UCSD-AML1 (cell line): ENCODE results near the gene ADAMTS2.

Experiments used
- DNase-seq: peaks from one replicate; lab custom pipeline; 2025; ENCODE audit not compliant: unreplicated experiment; lab: John Stamatoyannopoulos, UW

Gene ADAMTS2

DNA sequence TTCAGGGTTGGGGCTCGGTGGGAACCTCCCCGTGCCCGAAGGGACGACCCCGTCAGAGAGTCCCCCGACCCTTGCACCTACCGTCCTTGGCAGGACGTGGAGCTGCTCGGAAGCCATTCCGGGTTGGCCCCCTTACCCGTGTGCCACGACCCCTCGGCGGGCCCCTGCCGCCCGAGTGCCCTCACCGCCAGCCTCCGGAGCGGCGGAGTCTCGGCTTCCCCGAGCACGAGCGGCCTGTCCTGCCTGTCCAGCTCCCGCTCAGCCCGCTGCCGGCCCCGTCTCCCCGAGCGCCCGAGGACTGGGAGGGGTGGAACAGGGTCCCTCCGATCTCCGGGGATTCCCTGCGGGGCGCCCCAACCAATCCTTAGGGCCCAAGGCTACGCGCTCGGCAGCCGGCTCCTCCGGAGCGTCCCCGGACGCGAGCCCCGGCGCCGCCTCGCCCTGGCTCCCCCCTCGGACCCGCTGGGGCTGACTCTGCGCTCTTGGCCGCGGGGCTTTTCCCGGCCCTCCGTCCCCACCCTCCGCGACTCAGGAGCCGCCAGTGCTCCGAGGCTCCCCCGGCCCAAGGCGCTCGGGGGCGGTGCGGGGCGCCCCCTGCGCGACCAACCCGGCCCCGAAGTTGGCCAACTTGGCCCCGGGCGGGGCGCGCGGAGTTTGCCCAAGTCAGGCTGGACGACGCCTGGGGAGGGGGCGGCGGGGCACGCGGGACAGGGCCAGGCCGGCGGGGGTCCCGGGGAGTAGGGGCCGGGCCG, 654 bp downstream of the ADAMTS2 start:
- no peak for DNase-seq

DNA sequence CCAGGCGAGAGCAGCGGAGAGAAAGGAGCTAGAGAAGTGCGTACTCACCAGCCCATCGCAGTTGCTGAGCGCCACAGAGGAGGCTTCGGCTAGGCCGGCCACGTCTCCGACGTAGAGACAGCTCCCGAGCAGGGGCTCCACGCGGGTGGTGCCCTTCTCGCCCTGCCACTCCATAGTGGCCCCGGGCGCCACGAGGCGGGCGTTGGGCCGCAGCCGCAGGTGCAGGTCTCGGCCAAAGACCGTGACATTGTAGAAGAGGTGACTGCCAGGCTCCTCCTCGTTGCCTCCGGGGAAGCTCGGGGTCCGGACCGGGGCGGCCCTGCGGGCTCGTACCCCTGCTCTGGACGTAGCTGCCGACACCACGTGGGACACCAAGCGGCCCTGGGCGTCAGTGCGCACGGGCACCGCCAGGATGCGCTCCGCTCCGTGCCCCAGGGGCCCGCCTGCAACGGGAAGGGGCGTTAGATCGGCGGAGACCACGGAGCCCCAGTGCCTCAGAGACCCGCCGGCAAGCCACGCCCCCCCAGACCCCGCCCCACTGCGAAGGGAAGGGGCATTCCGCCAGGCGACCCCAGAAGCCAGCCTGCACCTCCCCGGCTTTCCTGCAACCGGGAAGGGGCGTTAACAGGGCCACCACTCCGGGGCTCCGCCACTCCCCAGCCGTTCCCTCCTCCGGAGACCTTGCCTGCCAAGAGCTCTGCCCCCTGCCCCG, 1.4 kb downstream of the ADAMTS2 start:
- DNase-seq = no peak

DNA sequence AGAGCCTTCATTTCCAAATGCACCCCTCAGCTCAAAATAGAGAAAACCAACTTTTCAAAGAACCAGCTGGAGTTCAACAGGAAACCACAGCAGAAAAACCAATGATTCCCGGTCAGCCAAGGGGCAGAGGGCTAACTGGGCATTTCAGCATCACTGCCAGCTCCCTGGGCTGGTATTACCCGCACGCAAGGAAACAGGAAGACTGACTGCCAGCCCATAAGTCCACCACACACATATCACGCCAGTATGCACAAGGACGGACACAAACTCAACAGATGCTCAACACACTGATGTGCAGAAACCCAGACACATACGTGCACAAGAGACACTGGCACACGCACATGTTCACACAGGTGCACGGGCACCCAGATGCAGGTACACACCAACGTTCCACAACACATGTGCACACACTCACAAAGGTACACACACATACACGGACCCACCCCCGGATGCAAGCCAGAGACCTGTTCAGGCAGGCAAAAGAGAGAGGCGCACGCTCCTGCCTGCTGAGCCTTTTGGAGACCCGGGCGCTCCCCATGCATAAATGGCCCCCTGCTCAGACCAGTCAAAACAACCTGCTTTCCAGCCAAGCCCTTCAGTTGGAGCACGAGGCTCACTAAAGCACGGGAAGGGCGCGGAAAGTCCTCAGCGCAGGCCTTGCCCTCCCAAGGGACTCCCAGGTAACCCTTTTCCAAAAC, 2.1 kb downstream of the ADAMTS2 start:
- DNase-seq = no peak

DNA sequence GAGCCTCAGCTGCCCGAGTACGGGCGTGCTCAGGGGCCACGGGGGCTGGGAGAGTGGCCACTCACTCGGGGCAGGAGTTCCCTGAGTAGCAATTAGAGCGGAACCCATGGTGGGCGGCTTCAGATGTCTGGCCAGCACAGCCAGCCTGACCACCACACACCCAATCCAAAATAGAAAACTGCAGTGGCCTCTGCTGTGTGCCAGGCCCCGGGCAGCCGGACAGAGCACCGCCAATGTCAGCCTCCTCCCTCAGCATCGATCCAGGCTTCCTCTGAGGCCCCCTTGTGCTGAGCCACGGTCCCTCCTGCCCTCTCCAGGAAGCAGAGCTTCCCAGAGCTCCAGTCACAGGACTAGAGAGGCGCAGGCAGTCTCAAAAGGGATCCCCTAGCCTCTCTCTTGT, 2.7 kb downstream of the ADAMTS2 start:
- DNase-seq = no peak

- DNase-seq = no peak
These were observed 4.8 kb downstream of the ADAMTS2 start for GRCh38 chr5:179340465-179340864.

DNA sequence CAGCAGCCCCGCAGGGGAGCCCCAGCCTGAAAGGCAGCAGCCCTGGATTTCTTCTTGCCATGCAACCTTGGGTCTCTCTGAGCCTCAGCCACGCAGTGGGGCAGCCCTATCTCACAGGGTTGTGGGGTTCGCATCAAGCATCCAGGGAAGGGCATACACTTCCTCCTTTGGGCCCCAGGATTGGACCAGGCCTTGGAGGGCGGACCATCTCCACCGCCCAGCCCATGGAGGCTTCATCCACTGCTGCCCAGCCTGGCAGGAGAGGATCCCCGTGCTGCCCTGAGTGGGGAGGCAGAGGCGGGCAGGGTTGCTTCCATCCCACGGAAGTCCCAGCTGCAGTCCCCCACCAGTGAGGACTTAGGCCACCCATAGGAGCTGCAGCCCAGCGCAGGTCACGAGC, 5.3 kb downstream of the ADAMTS2 start:
- no peak for DNase-seq

DNA sequence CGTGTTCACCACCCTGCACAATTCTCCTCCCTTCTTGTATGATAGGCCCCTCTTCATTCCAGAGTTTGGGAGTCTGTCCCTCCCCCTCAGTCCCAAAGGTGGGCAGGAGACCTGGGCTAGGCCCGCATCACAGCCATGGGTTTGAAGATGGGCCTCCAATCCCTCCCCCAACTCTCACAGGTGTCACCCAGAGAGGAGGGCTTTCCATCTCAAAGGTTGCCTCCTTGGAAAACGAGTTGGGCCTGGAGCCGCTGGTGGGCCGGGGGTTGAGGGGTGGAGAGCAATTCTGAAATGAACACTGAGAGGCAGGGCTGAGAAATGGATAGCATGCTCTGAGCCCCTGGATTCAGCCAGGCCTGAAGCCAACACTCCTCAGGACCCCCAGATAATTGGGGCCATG, 6.2 kb downstream of the ADAMTS2 start:
- DNase-seq = no peak

DNA sequence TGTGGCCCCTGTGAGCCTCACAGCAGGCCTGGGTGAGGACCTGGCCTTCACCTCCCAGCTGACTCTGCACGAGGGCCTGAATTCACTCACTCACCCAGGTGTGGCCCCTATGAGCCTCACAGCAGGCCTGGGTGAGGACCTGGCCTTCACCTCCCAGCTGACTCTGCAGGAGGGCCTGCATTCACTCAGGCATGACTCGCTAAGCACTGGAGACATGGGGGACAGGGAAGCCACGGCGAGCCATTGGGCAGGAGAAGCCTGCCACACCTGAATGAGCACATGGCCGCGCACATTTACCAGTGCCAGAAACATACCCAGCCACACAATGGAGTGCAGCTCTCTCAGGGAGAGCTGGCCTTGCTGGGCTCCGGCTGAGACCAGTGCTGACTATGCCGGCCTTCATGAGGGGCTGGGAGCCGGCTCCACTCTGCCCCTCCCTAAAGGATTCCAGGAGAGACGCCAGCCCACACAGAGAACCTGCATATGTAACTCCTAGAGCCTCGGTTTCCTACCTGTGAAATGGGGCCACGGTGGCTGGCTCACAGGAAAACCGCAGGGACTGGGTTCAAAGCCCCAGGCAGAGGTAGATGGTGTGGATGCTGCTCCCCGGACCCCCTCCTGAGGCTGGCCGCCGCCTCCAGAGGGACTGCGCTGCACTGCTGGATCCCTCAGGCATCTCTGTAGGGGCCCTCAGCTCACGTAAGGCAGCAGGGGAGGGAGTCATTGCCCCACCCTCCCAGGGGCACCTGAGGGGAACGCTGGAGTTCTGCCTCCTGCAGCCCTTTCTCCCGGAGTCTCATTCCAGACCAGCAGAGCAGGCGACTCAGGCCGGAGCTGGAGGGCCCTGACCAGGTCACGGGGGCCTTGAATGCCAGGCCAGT, 7.2 kb downstream of the ADAMTS2 start:
- no peak for DNase-seq

GRCh38 chr5:179336871-179337795, 8.1 kb downstream of the ADAMTS2 start:
- no peak for DNase-seq

DNA sequence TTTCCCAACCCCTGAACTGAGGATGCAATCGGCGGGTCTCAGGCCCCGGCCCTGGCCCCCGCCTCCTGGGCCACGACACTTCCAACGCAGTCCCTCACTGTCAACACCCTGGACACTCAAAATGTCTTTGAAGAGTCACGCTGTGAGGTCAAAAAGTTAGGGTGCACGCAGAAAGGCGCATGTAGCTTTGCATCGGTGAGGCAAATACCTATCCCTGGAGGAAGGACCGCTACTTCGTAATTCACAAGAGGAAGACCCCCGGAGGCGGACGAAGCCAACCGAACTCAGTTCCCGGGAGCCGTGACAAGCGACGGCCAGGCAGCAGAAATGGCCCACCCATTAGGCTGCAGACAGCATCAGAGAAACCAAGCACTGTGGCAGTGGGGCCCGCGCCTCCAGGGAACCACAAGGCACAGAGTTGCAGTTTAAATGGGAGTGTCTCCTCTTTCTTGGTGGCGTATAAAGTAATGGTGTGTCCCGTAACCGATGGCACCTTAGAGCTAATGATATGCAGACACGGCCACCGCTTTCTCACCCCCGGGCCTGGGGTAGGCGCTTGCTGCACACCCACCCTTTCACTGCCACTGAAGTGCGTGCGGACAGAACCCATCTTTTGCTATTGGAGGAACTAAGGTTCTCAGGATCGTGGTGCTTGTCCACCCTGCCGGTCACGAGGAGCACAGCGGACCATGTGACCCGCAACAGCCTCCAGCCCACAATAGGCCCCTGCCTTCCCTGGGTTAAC, 9.0 kb downstream of the ADAMTS2 start:
- DNase-seq = no peak

- DNase-seq = no peak
These were observed 11.2 kb downstream of the ADAMTS2 start for GRCh38 chr5:179333796-179334761.

DNA sequence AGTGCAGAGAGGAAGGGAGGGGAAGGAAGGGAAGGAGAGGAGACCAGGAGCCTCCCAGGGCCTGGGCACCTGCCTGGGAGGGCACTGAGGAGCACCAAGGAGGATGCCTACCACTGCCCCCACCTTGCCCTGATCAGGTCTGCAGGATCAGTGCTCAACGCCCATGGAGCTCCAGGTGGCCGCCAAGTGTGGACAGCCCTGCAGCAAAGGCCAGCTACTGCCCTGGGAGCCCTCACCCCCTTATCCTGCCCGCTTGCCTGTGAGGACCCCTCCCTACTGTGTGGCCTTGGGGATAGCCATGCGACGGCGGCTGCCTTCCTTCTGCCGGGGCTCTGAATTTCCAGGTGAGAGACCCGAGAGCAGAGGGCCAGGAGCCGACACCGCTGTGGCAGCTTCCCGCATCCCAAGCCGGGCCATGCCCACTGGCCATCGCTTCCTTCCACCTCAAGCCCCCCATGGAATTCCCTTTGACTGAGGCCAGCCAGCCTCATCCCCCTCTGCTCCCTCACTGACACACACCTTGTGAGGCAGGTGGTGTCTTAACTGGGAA, 12.4 kb downstream of the ADAMTS2 start:
- DNase-seq = no peak

DNA sequence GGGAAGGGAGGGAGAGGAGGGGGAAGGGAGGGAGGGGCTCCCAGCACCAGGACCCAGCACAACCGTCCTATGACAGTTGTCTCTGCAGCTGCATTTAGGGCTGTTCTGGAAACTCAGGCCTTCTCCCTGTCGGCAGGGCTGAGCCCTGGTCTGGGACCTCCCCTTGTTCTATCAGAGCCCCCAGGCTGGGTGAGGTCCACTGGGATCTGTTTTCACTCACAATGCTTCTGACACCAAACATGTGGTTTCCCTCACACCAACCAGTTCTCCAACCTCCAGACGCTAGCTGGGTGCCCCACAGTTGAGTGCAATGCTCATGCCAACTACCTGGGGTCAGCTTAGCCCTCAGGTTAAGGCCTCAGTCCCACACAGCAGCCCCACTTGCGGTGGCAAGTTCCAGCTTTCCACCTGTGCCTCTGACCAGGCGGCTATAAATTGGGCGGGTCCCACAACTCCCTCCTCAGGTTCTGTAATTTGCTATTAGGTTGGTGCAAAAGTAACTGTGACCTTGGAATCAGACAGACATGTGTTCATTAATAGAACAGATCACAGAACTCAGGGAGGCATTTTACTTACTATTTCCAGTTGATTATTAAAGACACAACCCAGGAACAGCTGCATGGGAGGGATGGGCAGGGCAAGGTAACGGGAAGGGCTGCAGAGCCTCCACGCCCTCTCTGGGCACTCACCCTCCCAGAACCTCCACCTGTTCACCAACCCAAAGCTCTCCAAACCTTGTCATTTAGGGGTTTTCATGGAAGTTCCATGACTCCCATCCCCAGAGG, 13.5 kb downstream of the ADAMTS2 start:
- no peak for DNase-seq

DNA sequence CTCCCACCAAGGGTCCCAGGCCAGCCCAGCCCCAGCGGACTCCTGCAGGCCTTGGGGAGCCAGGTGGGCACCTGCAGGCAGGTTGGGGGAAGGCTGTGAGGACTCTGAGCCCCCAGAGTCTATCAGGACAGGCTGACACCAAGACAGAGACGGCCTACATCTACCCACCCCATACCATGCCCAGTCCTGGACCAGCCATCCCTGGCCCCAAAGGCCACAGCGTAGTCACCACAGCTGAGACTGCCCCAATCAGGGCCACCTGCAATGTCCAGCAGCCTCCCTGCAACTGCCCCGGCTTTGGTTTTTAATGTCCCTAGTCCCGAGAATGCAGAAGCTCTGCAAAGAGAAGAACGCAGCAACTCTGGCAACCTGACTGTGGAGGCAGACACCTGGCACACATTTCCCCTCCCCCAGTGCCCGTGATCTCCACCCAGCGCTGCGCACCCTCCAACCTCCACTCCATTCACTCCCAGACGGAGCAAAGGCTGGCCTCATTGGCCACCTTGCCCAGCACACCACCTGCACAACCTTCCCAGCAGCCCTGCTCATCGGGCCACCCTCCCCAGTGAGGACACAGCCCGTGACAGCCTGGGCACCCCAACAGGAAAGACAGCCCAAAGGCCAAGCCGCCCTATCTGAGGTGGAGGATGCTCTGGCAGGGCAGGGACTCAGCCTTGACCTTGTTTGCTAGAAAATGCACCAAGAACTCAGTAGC, 14.9 kb downstream of the ADAMTS2 start:
- DNase-seq = no peak

DNA sequence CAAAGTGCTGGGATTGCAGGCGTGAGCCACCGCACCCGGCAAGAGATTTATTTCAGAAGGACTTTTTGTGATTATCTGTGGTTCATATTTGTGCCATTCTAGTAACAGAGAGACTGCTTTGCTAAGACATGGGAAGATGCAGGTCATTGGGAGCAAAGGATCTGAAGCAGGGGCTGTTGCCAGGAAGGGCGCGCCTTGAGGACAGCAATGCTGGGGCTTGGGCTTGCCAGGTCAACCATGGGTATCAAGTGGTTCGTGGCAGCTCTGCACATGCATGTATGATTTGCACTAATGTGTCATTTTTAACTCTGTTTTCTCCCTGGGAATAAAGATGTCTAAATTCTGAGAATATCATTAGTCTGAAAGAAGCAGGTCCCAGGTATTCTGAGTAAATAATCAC, 17.0 kb downstream of the ADAMTS2 start:
- DNase-seq = no peak

DNA sequence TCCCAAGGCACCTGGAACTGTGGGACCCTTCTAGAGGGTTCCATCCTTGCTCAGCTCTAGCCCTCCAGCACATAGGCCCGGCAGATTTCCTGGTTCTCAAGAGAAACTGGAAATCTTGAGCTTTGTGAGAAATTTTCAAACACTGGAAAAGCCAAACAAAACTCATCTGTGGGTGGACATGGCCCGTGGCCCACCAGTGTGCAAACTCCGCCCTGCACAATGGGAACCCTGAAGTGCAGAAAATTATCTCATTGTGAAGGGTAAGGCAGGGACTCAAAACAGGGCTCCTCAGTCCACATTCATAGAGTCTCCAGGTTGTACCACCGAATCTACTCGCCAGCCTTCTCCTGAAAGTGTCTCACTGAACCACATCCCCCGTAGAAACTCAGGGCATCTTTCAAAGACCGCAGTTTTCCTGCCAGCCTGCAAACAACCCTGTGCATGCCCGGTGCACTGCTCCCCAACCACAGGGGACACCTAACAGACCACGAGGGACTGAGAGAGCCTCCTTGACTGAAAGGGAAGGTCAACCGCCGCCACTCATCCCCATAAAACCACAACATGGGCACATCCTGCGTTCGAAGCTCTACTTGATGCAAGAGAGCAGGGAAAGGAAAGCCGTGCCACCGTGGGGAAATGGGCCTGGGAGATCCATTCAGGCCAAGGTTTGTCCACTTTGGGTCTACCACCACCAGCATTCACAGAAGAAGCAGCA, 18.1 kb downstream of the ADAMTS2 start:
- no peak for DNase-seq
